Thoracic aorta (tissue), 2 donors: ENCODE measurements around the gene GID4. TPM values are rescaled to one million over a fixed set of nuclear protein-coding genes. Genes with fewer than 3 reads are reported as not detected.

Experiments
- ATAC-seq: fragments of 150-250 bp; one replicate; pipeline ENCODE4 v1.8.0; 2017; ENCODE audit warnings: low read depth; ENCODE audit not compliant: insufficient number of reproducible peaks, low FRiP score
- DNase-seq: peaks from one replicate; pipeline ENCODE4 v3.0.0-alpha.2; 2020; ENCODE audit warnings: low spot score
- H3K27ac ChIP-seq, 2 donors: fragments of 200-600 bp; sonication (generic); 1 replicate in 1 of 2; 2 replicates in 1 of 2; pipeline ENCODE4 v1.5.1; 2016; ENCODE audit warnings: mild to moderate bottlenecking in 2 of 2, moderate library complexity in 2 of 2
- H3K27me3 ChIP-seq: fragments of 200-600 bp; sonication (generic); replicated peaks from 2 replicates; pipeline ENCODE4 v1.6.0; 2016; ENCODE audit warnings: mild to moderate bottlenecking; ENCODE audit not compliant: insufficient read depth
- H3K36me3 ChIP-seq: fragments of 200-600 bp; sonication (generic); one replicate; pipeline ENCODE4 v1.5.1; 2016
- H3K4me1 ChIP-seq, 2 donors: fragments of 200-600 bp; sonication (generic); 1 replicate in 1 of 2; 2 replicates in 1 of 2; pipeline versions ENCODE4 v1.5.1 to v1.6.0; 2016; ENCODE audit warnings: low read depth in 2 of 2, mild to moderate bottlenecking in 1 of 2; ENCODE audit not compliant: control insufficient read depth in 1 of 2
- H3K4me3 ChIP-seq: fragments of 200-600 bp; sonication (generic); 2 replicates; pipeline ENCODE4 v1.5.1; 2016; ENCODE audit warnings: mild to moderate bottlenecking
- H3K9me3 ChIP-seq: fragments of 200-600 bp; sonication (generic); 2 replicates; pipeline ENCODE4 v1.5.1; 2016
- total RNA-seq, 2 donors: library from RNA; depleted of rRNA; stranded (reverse); fragments of >200 nt; gene quantifications; one replicate each; pipeline versions ENCODE4 v1.1.0 to v1.2.3, GENCODE V29; 2016
- TF ChIP-seq, protein P1 (sequence below): fragments of 200-600 bp; sonication (generic); IDR thresholded peaks from one replicate; pipeline ENCODE4 v1.5.1; 2019; ENCODE audit warnings: antibody characterized with exemption

The GID4 gene
- total RNA-seq = 10 to 100 TPM; 13.5 to 16.4 TPM

DNA sequence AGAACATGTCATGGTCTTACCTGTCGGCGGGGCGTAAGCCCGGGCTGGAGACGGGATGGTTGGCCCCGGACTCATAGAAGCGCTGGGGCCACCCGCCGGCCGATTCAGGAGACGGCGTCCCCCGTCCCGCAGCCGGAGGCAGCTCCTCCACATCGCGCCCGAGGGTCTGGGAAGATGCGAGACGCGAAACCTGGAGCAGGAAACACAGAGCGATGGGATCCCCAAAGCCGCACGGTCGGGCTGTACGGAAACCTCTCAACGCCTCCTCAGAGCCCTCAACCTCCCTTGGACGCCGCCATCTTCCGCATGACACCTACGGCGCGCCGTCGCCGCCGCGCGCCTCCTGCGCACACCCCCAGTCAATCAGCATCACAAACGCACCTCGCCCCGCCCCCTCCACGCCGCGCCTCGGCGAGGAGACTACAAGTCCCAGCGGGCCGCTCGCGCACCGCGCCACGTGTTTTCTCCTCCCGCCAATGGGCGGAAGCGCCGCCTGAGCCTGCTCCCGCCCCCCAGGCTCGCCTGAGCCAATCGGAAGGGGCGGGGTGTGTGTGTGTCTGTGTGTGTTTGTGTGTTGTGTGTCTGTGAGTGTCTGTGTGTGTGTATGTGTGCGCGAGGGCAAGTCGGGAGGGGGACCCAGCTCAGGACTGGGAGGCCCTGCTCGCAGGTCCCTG, at the start of gene GID4, which contains the start of gene ATPAF2:
Gene GID4 (plus strand): TSS at position 548 of the 674 bp plus-strand sequence. CDS start 57 bp downstream, at position 605.
Gene ATPAF2 (minus strand): TSS at position 308 of the 674 bp plus-strand sequence. CDS start 155 bp downstream, at position 153.
- H3K4me1 ChIP-seq = peaks cover 21 to 39% of the 10 kb centered on the region in 2 donors
- H3K36me3 ChIP-seq = no peaks in the 10 kb centered on the region
- ATAC-seq (peak; percentile 95), DNase-seq (peak; percentile 97)
- no peaks in the 10 kb centered on the region for H3K9me3 ChIP-seq
- H3K4me3 ChIP-seq = peak within 1 kb of the TSS; percentile 97
- TF ChIP-seq, protein P1, sequence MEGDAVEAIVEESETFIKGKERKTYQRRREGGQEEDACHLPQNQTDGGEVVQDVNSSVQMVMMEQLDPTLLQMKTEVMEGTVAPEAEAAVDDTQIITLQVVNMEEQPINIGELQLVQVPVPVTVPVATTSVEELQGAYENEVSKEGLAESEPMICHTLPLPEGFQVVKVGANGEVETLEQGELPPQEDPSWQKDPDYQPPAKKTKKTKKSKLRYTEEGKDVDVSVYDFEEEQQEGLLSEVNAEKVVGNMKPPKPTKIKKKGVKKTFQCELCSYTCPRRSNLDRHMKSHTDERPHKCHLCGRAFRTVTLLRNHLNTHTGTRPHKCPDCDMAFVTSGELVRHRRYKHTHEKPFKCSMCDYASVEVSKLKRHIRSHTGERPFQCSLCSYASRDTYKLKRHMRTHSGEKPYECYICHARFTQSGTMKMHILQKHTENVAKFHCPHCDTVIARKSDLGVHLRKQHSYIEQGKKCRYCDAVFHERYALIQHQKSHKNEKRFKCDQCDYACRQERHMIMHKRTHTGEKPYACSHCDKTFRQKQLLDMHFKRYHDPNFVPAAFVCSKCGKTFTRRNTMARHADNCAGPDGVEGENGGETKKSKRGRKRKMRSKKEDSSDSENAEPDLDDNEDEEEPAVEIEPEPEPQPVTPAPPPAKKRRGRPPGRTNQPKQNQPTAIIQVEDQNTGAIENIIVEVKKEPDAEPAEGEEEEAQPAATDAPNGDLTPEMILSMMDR = no peak
- H3K27ac ChIP-seq = peak within 1 kb of the TSS; percentile 39 to 59
- H3K27me3 ChIP-seq = no peaks in the 10 kb centered on the region

DNA sequence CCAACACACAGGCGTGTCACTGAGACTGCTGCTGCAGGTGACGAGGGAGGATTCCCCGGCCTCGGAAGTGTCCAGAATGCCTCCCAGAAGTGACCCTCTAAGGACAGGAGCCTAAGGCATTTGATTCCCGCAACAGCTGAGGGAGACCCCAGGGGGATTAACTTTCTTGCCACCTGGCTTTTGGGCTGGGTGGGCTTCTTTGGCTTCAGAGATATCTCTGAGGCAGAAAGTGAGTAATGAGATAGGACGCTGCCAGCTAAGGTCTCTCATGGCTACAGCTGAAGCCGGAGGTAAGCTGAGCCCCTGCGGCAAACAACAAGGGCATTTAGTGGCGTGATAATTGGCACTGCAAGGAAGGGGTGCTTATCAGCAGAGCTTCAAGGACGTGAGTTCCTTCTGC, 49.6 kb upstream of the GID4 start:
- Histone ChIP-seq H3K4me1 (no peaks in the 10 kb centered on the region), H3K36me3 (no peaks in the 10 kb centered on the region), H3K27me3 (no peaks in the 10 kb centered on the region), H3K4me3 (no peak overlapping the region), H3K9me3 (no peaks in the 10 kb centered on the region), H3K27ac (no peak overlapping the region)
- DNase-seq (no peak), ATAC-seq (no peak)
- TF ChIP-seq, protein P1 = no peak

DNA sequence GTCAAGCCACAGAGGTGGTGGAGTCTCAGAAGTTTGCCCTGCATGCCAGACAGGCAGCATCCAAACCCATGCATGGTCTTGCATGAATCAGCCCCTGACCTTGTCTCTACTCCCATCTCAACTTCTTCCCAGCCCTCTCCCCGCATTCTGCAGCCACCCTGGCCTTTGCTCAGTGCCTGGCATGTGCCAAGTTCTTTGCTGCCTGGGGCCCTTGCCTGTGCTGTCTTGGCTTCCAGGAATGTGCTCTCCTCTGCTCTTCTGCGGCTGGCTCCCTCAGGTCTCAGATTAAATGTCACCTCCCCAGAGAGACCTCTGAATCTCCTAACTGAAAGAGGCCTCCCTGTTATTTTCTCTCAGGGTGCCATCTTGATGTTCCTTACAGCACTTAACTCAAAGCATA, 48.9 kb upstream of the GID4 start:
- Histone ChIP-seq H3K4me1 (no peaks in the 10 kb centered on the region), H3K27ac (no peak overlapping the region)
- TF ChIP-seq, protein P1 = no peak

DNA sequence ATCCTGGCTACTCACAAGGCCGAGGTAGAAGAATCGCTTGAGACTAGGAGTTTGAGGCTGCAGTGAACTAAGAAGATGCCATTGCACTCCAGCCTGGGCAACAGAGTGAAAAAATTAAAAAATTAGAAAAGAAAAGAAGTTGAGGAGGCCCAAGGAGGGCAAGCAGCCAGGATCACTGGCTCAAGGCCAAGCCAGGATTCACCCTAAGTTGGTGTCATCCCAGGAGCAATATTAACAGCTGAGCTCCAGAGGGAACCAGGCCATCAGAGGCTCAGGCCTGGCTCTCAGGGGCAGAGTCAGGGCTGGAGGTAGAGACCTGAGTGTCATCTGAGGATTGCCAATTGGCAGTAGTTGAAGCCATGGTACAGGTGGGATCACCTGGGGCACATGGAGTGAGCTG, 45.8 kb upstream of the GID4 start:
- Histone ChIP-seq H3K9me3 (no peaks in the 10 kb centered on the region), H3K27ac (no peak overlapping the region), H3K27me3 (no peaks in the 10 kb centered on the region), H3K4me3 (no peak overlapping the region), H3K36me3 (no peaks in the 10 kb centered on the region), H3K4me1 (no peaks in the 10 kb centered on the region)
- no peak for ATAC-seq
- TF ChIP-seq, protein P1 = no peak
- no peak for DNase-seq

More for the DNA sequence above, 48.9 kb upstream of the GID4 start:
- DNase-seq = no peak
- Histone ChIP-seq H3K27me3 (no peaks in the 10 kb centered on the region), H3K36me3 (no peaks in the 10 kb centered on the region), H3K4me3 (no peak overlapping the region), H3K9me3 (no peaks in the 10 kb centered on the region)
- ATAC-seq = no peak

DNA sequence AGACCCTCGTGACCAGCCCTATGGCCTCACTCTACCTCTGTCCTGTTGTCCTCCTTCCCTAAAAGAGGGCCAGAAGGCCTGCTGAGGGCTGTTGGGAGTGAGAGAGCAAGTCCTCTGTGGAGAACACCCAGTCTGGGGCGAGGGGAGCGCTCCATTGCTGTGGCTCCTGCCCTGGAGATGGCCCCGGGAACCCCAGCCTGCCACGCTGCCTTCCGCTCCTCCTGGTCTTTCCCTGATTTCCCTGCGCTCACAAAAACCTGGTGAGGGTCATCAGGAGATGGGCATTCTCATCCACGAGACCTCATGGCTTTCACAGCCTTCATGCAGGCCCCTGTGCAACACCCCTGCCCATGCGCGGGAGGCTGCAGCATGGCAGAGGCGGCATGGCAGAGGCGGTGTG, 45.4 kb upstream of the GID4 start:
- H3K4me3 ChIP-seq = no peak overlapping the region
- H3K36me3 ChIP-seq = no peaks in the 10 kb centered on the region
- H3K4me1 ChIP-seq = no peaks in the 10 kb centered on the region
- ATAC-seq (no peak), DNase-seq (no peak)
- no peaks in the 10 kb centered on the region for H3K9me3 ChIP-seq
- H3K27me3 ChIP-seq = no peaks in the 10 kb centered on the region
- H3K27ac ChIP-seq = no peak overlapping the region
- TF ChIP-seq, protein P1 = no peak
